IPS-20b (cell line): ENCODE data around the gene PSMD5.
"Not testable (repeated sequence)": the region's sequence is repeated elsewhere in the genome, so short reads cannot be mapped to it uniquely, and the experiment has no call there.

ENCODE experiments used
- H3K27ac ChIP-seq: one replicate; pipeline ENCODE4 v1.5.1; 2013; ENCODE audit warnings: low read length
- H3K27me3 ChIP-seq: 2 replicates; pipeline ENCODE4 v1.6.1; 2013; ENCODE audit warnings: mild to moderate bottlenecking, low read length, inconsistent platforms; ENCODE audit not compliant: insufficient read depth
- H3K36me3 ChIP-seq: 2 replicates; pipeline ENCODE4 v1.6.1; 2013; ENCODE audit warnings: low read depth, mild to moderate bottlenecking, inconsistent platforms, low read length, moderate library complexity; ENCODE audit not compliant: insufficient read depth
- H3K4me1 ChIP-seq: 2 replicates; pipeline ENCODE4 v1.6.1; 2013; ENCODE audit warnings: mild to moderate bottlenecking, control low read depth, inconsistent platforms, low read length, moderate library complexity; ENCODE audit not compliant: insufficient read depth
- H3K4me3 ChIP-seq: 2 replicates; pipeline ENCODE4 v1.5.1; 2013; ENCODE audit warnings: mild to moderate bottlenecking, low read length, inconsistent platforms
- H3K9ac ChIP-seq: 2 replicates; pipeline ENCODE4 v1.6.1; 2013; ENCODE audit warnings: low read depth, mild to moderate bottlenecking, inconsistent platforms, low read length, moderate library complexity
- H3K9me3 ChIP-seq: 2 replicates; pipeline ENCODE4 v1.6.1; 2013; ENCODE audit warnings: mild to moderate bottlenecking, low read depth, low read length, inconsistent platforms; ENCODE audit not compliant: insufficient read depth

Gene PSMD5

GRCh38 chr9:120832807-120833206, 9.9 kb downstream of the PSMD5 start:
- peaks cover 59% of the 10 kb centered on the region for H3K36me3 ChIP-seq
- H3K9me3 ChIP-seq = no peaks in the 10 kb centered on the region
- H3K27me3 ChIP-seq = no peaks in the 10 kb centered on the region
- H3K4me3 ChIP-seq = no peak overlapping the region
- H3K9ac ChIP-seq = no peak overlapping the region
- H3K4me1 ChIP-seq = no peaks in the 10 kb centered on the region
- H3K27ac ChIP-seq = no peak overlapping the region

GRCh38 chr9:120830865-120831264, 11.9 kb downstream of the PSMD5 start:
- Histone ChIP-seq H3K9me3 (no peaks in the 10 kb centered on the region; the same call in 1 of the 2 replicates), H3K4me1 (no peaks in the 10 kb centered on the region), H3K27me3 (no peaks in the 10 kb centered on the region), H3K9ac (no peak overlapping the region), H3K4me3 (no peak overlapping the region), H3K36me3 (peaks cover 78% of the 10 kb centered on the region), H3K27ac (no peak overlapping the region)

GRCh38 chr9:120830151-120830550, 12.6 kb downstream of the PSMD5 start:
- no peak overlapping the region for H3K27ac ChIP-seq
- no peaks in the 10 kb centered on the region for H3K4me1 ChIP-seq
- H3K9ac ChIP-seq = no peak overlapping the region
- H3K27me3 ChIP-seq = no peaks in the 10 kb centered on the region
- H3K4me3 ChIP-seq = no peak overlapping the region
- H3K36me3 ChIP-seq = peaks cover 83% of the 10 kb centered on the region
- H3K9me3 ChIP-seq = no peaks in the 10 kb centered on the region; the same call in 1 of the 2 replicates

- no peak overlapping the region for H3K9ac ChIP-seq
- no peaks in the 10 kb centered on the region; the same call in 1 of the 2 replicates for H3K9me3 ChIP-seq
- no peak overlapping the region for H3K4me3 ChIP-seq
- H3K4me1 ChIP-seq = no peaks in the 10 kb centered on the region
- H3K27ac ChIP-seq = no peak overlapping the region
- H3K36me3 ChIP-seq = peaks cover 83% of the 10 kb centered on the region
- no peaks in the 10 kb centered on the region for H3K27me3 ChIP-seq
These were observed 13.1 kb downstream of the PSMD5 start for GRCh38 chr9:120829650-120830049.

GRCh38 chr9:120820095-120820494, 22.6 kb downstream of the PSMD5 start:
- Histone ChIP-seq H3K9me3 (no peaks in the 10 kb centered on the region), H3K36me3 (peaks cover 93% of the 10 kb centered on the region), H3K27me3 (no peaks in the 10 kb centered on the region), H3K27ac (no peak overlapping the region), H3K4me3 (no peak overlapping the region), H3K4me1 (no peaks in the 10 kb centered on the region), H3K9ac (no peak overlapping the region)

GRCh38 chr9:120818595-120818994, 24.1 kb downstream of the PSMD5 start:
- Histone ChIP-seq H3K9ac (no peak overlapping the region), H3K4me1 (no peaks in the 10 kb centered on the region), H3K36me3 (peaks cover 80% of the 10 kb centered on the region), H3K27me3 (no peaks in the 10 kb centered on the region), H3K4me3 (no peak overlapping the region), H3K27ac (no peak overlapping the region), H3K9me3 (no peaks in the 10 kb centered on the region)

GRCh38 chr9:120815075-120815474, 27.6 kb downstream of the PSMD5 start:
- H3K4me3 ChIP-seq = no peak overlapping the region
- no peaks in the 10 kb centered on the region for H3K4me1 ChIP-seq
- H3K27ac ChIP-seq = no peak overlapping the region
- no peak overlapping the region for H3K9ac ChIP-seq
- H3K27me3 ChIP-seq = no peaks in the 10 kb centered on the region
- peaks cover 50% of the 10 kb centered on the region for H3K36me3 ChIP-seq
- H3K9me3 ChIP-seq = no peaks in the 10 kb centered on the region

- Histone ChIP-seq H3K9ac (no peak overlapping the region), H3K27me3 (no peaks in the 10 kb centered on the region), H3K36me3 (no peaks in the 10 kb centered on the region), H3K27ac (no peak overlapping the region), H3K4me1 (no peaks in the 10 kb centered on the region), H3K9me3 (peaks cover 24% of the 10 kb centered on the region; the same call in 1 of the 2 replicates), H3K4me3 (no peak overlapping the region)
These were observed 33.8 kb downstream of the PSMD5 start for GRCh38 chr9:120808931-120809330.

- Histone ChIP-seq H3K4me1 (no peaks in the 10 kb centered on the region), H3K9ac (no peak overlapping the region), H3K27ac (no peak overlapping the region), H3K4me3 (no peak overlapping the region), H3K36me3 (no peaks in the 10 kb centered on the region), H3K9me3 (peaks cover 24% of the 10 kb centered on the region; the same call in 1 of the 2 replicates), H3K27me3 (no peaks in the 10 kb centered on the region)
These were observed 34.9 kb downstream of the PSMD5 start for GRCh38 chr9:120807607-120808379.

GRCh38 chr9:120804784-120805363, 37.8 kb downstream of the PSMD5 start:
- H3K27ac ChIP-seq = not testable (repeated sequence)

GRCh38 chr9:120801441-120801840, 41.3 kb downstream of the PSMD5 start:
- H3K4me3 ChIP-seq = no peak overlapping the region
- no peaks in the 10 kb centered on the region for H3K36me3 ChIP-seq
- no peaks in the 10 kb centered on the region for H3K27me3 ChIP-seq
- no peaks in the 10 kb centered on the region for H3K4me1 ChIP-seq
- peaks cover 9% of the 10 kb centered on the region; the same call in 1 of the 2 replicates for H3K9me3 ChIP-seq
- no peak overlapping the region for H3K27ac ChIP-seq
- H3K9ac ChIP-seq = no peak overlapping the region

More at GRCh38 chr9:120804784-120805363, 37.8 kb downstream of the PSMD5 start:
- not testable (repeated sequence) for H3K9ac ChIP-seq, H3K4me3 ChIP-seq, H3K27me3 ChIP-seq, H3K36me3 ChIP-seq, H3K4me1 ChIP-seq
- peaks cover 24% of the 10 kb centered on the region; the same call in 1 of the 2 replicates for H3K9me3 ChIP-seq
